K562 (cell line): ENCODE data around the gene PGA3. TPM values are rescaled to one million over a fixed set of nuclear protein-coding genes. Genes with fewer than 3 reads are reported as not detected.

Experiments used
- C11orf30 ChIP-seq: fragments of 450-650 bp; IDR thresholded peaks from 2 replicates; pipeline ENCODE4 v1.6.1; 2016; ENCODE audit warnings: low read depth, mild to moderate bottlenecking
- CHD4 ChIP-seq: fragments of 200-600 bp; sonication (generic); IDR thresholded peaks from 3 replicates; pipeline ENCODE4 v1.6.1; 2012; ENCODE audit warnings: low read depth, mild to moderate bottlenecking, mixed read lengths, low read length, inconsistent platforms; ENCODE audit not compliant: insufficient read depth, insufficient replicate concordance, poor library complexity, severe bottlenecking
- DEAF1 ChIP-seq: fragments of 450-650 bp; formaldehyde crosslinking; IDR thresholded peaks from 2 replicates; pipeline ENCODE4 v1.4.0; 2020; ENCODE audit warnings: mild to moderate bottlenecking, moderate library complexity
- ELK3 ChIP-seq: fragments of 450-650 bp; formaldehyde crosslinking; IDR thresholded peaks from 2 replicates; pipeline ENCODE4 v1.4.0; 2020; ENCODE audit warnings: mild to moderate bottlenecking
- GABPB1 ChIP-seq: sonication (generic); formaldehyde crosslinking; IDR thresholded peaks from 2 replicates; pipeline ENCODE4 v1.8.0; 2022; ENCODE audit warnings: mild to moderate bottlenecking, missing genetic modification reagents
- HINFP ChIP-seq: fragments of 450-650 bp; conservative IDR thresholded peaks from 2 replicates; pipeline ENCODE4 v1.6.1; 2016; ENCODE audit warnings: missing genetic modification characterization, low read depth, mild to moderate bottlenecking, control low read depth, missing compliant biosample characterization
- RAD21 ChIP-seq, 2 experiments: fragments of 250-450 bp in 1 of 2; fragments of 450-650 bp in 1 of 2; sonication (Bioruptor Pico) in 1 of 2; formaldehyde crosslinking in 1 of 2; IDR thresholded peaks in 1 of 2; conservative IDR thresholded peaks in 1 of 2; 2 replicates each; pipeline versions ENCODE4 v1.4.0 to v1.8.0; 2020 to 2022; ENCODE audit warnings: mild to moderate bottlenecking in 2 of 2, moderate library complexity in 1 of 2
- TBL1XR1 ChIP-seq, 2 experiments: IDR thresholded peaks; 2 replicates each; pipeline ENCODE4 v1.6.1; 2012; ENCODE audit warnings: improper control_type of control experiment in 2 of 2, low read length in 2 of 2, mild to moderate bottlenecking in 1 of 2
- VEZF1 ChIP-seq: fragments of 200-800 bp; sonication (Bioruptor generic); IDR thresholded peaks from 2 replicates; pipeline ENCODE4 v1.6.1; 2017; ENCODE audit warnings: missing genetic modification characterization, missing compliant biosample characterization
- ZNF311 ChIP-seq: fragments of 250-450 bp; sonication (Bioruptor Pico); IDR thresholded peaks from 2 replicates; pipeline ENCODE4 v1.4.0; 2020; ENCODE audit warnings: mild to moderate bottlenecking, moderate library complexity
- ZNF518B ChIP-seq: fragments of 250-450 bp; sonication (Bioruptor Pico); IDR thresholded peaks from 2 replicates; pipeline ENCODE4 v1.5.0; 2021; ENCODE audit warnings: mild to moderate bottlenecking, moderate library complexity
- ZNF740 ChIP-seq, 3 experiments: fragments of 200-800 bp in 1 of 3; sonication (Bioruptor generic) in 1 of 3; sonication (generic) in 1 of 3; formaldehyde crosslinking in 1 of 3; IDR thresholded peaks; 2 replicates each; pipeline versions ENCODE4 v1.6.1 to v1.8.0; 2016 to 2022; ENCODE audit warnings: mild to moderate bottlenecking in 2 of 3, missing compliant biosample characterization in 2 of 3, missing genetic modification characterization in 2 of 3, missing genetic modification reagents in 1 of 3
- ZNF785 ChIP-seq: fragments of 250-450 bp; sonication (Bioruptor Pico); IDR thresholded peaks from 2 replicates; pipeline ENCODE4 v1.4.0; 2020; ENCODE audit warnings: mild to moderate bottlenecking
- polyA plus RNA-seq, 8 experiments: library from polyadenylated mRNA; depleted of rRNA in 4 of 8; stranded (reverse) in 5 of 8; unstranded in 3 of 8; fragments of >200 nt; fragmentation: Nextera tagmentation in 2 of 8; fragmentation: Illumina TruSeq in 1 of 8; extraction: Ambion mirVana in 2 of 8; extraction: Trizol in 1 of 8; gene quantifications; 2 replicates each; pipeline versions ENCODE4 v1.2.1 to v1.2.3, GENCODE V29; 2011 to 2014; ENCODE audit warnings: inconsistent platforms in 1 of 8, missing spikeins in 1 of 8
- total RNA-seq, 7 experiments: library from RNA; depleted of rRNA in 6 of 7; stranded (reverse); fragments of >200 nt in 6 of 7; fragmentation: Illumina TruSeq in 2 of 7; extraction: Trizol in 2 of 7; gene quantifications; 2 replicates each; pipeline versions ENCODE4 v1.2.1 to v1.2.3, GENCODE V29; 2011 to 2021; ENCODE audit warnings: low replicate concordance in 1 of 7

Gene PGA3
- total and polyA plus RNA-seq, 9 of the 15 experiments (the other 6 are each of a cell fraction or from before 2014, with no cell fraction given), result 0.15 to 0.18 (median 0.18) TPM; not detected in 6

- TF ChIP-seq DEAF1 (peak; percentile 75), RAD21 (CRISPR knock-in tag; conservative IDR thresholded peaks at IDR 0.05 in 1 of 2, IDR thresholded peaks at IDR 0.05 in 1 of 2) (peak; percentile 77 to 88), TBL1XR1 (IDR thresholded peaks at IDR 0.05; ENCODE audit: low read length in 2 of 2) (no peak), HINFP (no peak), ZNF740 (CRISPR knock-in tag; IDR thresholded peaks at IDR 0.05) (no peak), ZNF740 (tag; IDR thresholded peaks at IDR 0.05) (no peak), ZNF311 (CRISPR knock-in tag) (no peak), VEZF1 (CRISPR knock-in tag) (no peak), ZNF785 (CRISPR knock-in tag) (no peak), ELK3 (CRISPR knock-in tag) (no peak), GABPB1 (CRISPR knock-in tag) (0 out of 2 replicates have a peak, but pooled peaks have one; percentile 24), CHD4 (no peak), C11orf30 (no peak), ZNF518B (CRISPR knock-in tag) (no peak)
Observed at GRCh38 chr11:61187505-61188130, 15.7 kb upstream of the PGA3 start (continued).
